Gastroesophageal sphincter (tissue), 3 donors: Measurements from ENCODE around the gene DICER1.

Experiments
- EP300 ChIP-seq: sonication (generic); formaldehyde crosslinking; IDR thresholded peaks from one replicate; pipeline ENCODE4 v1.6.1; 2017; ENCODE audit warnings: antibody characterized with exemption, mild to moderate bottlenecking
- POLR2A ChIP-seq, 2 donors: fragments of 450-650 bp; IDR thresholded peaks; one replicate each; pipeline ENCODE4 v1.6.1; 2017; ENCODE audit warnings: antibody characterized with exemption in 2 of 2, mild to moderate bottlenecking in 2 of 2, moderate library complexity in 1 of 2
- TF ChIP-seq, protein P1 (sequence below), 4 experiments: fragments of 200-600 bp in 2 of 4; fragments of 450-650 bp in 2 of 4; sonication (generic) in 1 of 4; IDR thresholded peaks; one replicate each; pipeline ENCODE4 v1.5.1; 2017 to 2019; ENCODE audit warnings: antibody characterized with exemption in 4 of 4, mild to moderate bottlenecking in 2 of 4, moderate library complexity in 2 of 4

DNA sequence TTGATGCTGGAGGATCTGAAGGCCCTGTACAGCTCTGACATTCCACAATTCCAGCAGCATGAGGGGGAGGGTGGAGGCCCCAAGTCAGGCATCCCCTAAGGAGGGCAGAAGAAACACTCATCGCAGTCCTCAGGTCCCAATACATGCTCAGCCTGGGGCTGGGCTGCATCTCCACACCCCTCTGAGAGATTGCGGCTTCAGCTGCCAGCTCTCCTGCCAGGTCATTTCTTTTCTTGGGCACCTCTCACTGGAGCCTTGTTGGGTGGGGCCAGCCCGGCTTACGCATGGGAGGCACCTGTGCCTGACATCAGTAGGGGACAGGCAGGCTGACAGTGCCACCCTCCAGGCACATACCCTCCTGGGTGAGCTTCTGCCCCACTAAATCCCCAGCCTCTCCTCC lies 89.8 kb downstream of the DICER1 start:
- TF ChIP-seq EP300 (no peak), POLR2A (IDR thresholded peaks at IDR 0.05) (no peak)
- TF ChIP-seq, protein P1, sequence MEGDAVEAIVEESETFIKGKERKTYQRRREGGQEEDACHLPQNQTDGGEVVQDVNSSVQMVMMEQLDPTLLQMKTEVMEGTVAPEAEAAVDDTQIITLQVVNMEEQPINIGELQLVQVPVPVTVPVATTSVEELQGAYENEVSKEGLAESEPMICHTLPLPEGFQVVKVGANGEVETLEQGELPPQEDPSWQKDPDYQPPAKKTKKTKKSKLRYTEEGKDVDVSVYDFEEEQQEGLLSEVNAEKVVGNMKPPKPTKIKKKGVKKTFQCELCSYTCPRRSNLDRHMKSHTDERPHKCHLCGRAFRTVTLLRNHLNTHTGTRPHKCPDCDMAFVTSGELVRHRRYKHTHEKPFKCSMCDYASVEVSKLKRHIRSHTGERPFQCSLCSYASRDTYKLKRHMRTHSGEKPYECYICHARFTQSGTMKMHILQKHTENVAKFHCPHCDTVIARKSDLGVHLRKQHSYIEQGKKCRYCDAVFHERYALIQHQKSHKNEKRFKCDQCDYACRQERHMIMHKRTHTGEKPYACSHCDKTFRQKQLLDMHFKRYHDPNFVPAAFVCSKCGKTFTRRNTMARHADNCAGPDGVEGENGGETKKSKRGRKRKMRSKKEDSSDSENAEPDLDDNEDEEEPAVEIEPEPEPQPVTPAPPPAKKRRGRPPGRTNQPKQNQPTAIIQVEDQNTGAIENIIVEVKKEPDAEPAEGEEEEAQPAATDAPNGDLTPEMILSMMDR (IDR thresholded peaks at IDR 0.05) = no peak
